HepG2 (cell line): ENCODE results near the gene AKT2. TPM values are rescaled to one million over a fixed set of nuclear protein-coding genes. Genes with fewer than 3 reads are reported as not detected.
A peak's percentile ranks its signal among the peaks of the same experiment; 100 is the strongest.

Experiments used
- ARNT2 ChIP-seq: sonication (generic); formaldehyde crosslinking; IDR thresholded peaks from 2 replicates; pipeline ENCODE4 v1.8.0; 2022; ENCODE audit warnings: mild to moderate bottlenecking, low read depth, missing genetic modification reagents, moderate library complexity
- FOXK2 ChIP-seq: fragments of 450-650 bp; IDR thresholded peaks from 2 replicates; pipeline ENCODE4 v1.6.1; 2016
- ISL2 ChIP-seq: sonication (generic); formaldehyde crosslinking; IDR thresholded peaks from 2 replicates; pipeline ENCODE4 v1.5.0; 2020; ENCODE audit warnings: missing genetic modification reagents
- NCOA5 ChIP-seq: sonication (generic); formaldehyde crosslinking; IDR thresholded peaks from 2 replicates; pipeline ENCODE4 v1.4.0; 2020; ENCODE audit warnings: missing genetic modification reagents
- SIN3A ChIP-seq: IDR thresholded peaks from 2 replicates; pipeline ENCODE4 v1.6.1; 2011; ENCODE audit warnings: low read depth, mild to moderate bottlenecking, control low read depth, low read length, borderline replicate concordance
- ZBTB38 ChIP-seq: sonication (generic); formaldehyde crosslinking; IDR thresholded peaks from 2 replicates; pipeline ENCODE4 v1.5.1; 2020; ENCODE audit warnings: mild to moderate bottlenecking, missing genetic modification reagents
- ZNF562 ChIP-seq: sonication (generic); formaldehyde crosslinking; IDR thresholded peaks from 2 replicates; pipeline ENCODE4 v1.8.0; 2022; ENCODE audit warnings: missing genetic modification reagents, borderline replicate concordance
- ZNF563 ChIP-seq: sonication (generic); formaldehyde crosslinking; IDR thresholded peaks from 2 replicates; pipeline ENCODE4 v1.8.0; 2022; ENCODE audit warnings: mild to moderate bottlenecking, moderate library complexity, missing genetic modification reagents
- ZNF652 ChIP-seq: IDR thresholded peaks from 2 replicates; pipeline ENCODE4 v1.6.1; 2016; ENCODE audit warnings: low read depth, borderline replicate concordance
- polyA plus RNA-seq, 8 experiments: library from polyadenylated mRNA; depleted of rRNA in 3 of 8; stranded (reverse) in 7 of 8; unstranded in 1 of 8; fragments of >200 nt; fragmentation: Illumina TruSeq in 4 of 8; extraction: Trizol in 4 of 8; gene quantifications; 2 replicates each; pipeline versions ENCODE4 v1.2.1 to v1.2.3, GENCODE V29; 2011 to 2016; ENCODE audit warnings: low read depth in 4 of 8, missing spikeins in 1 of 8, mixed read lengths in 1 of 8; ENCODE audit not compliant: insufficient read depth in 1 of 8
- total RNA-seq, 5 experiments: library from RNA; depleted of rRNA; stranded (reverse); fragments of >200 nt; fragmentation: Illumina TruSeq; extraction: Trizol; gene quantifications; 2 replicates each; pipeline ENCODE4 v1.2.3, GENCODE V29; 2016; ENCODE audit warnings: low read depth in 1 of 5
- TF ChIP-seq, protein P1 (sequence below): sonication (generic); formaldehyde crosslinking; IDR thresholded peaks from 2 replicates; pipeline ENCODE4 v1.4.0; 2020; ENCODE audit warnings: missing genetic modification reagents
- TF ChIP-seq, protein P2 (sequence below): sonication (generic); formaldehyde crosslinking; IDR thresholded peaks from 2 replicates; pipeline ENCODE4 v1.8.0; 2022; ENCODE audit warnings: mild to moderate bottlenecking, missing genetic modification reagents, borderline replicate concordance
- TF ChIP-seq, protein P3 (sequence below): sonication (generic); formaldehyde crosslinking; IDR thresholded peaks from 2 replicates; pipeline ENCODE4 v1.8.1; 2023; ENCODE audit warnings: mild to moderate bottlenecking, missing genetic modification reagents, borderline replicate concordance
- TF ChIP-seq, protein P4 (sequence below): sonication (generic); formaldehyde crosslinking; IDR thresholded peaks from 2 replicates; pipeline ENCODE4 v1.5.0; 2020; ENCODE audit warnings: mild to moderate bottlenecking, missing genetic modification reagents
- TF ChIP-seq, protein P5 (sequence below): sonication (generic); formaldehyde crosslinking; IDR thresholded peaks from 2 replicates; pipeline ENCODE4 v1.9.0; 2021; ENCODE audit warnings: missing genetic modification reagents, borderline replicate concordance

The AKT2 gene
- total and polyA plus RNA-seq, 2 of the 13 experiments (the other 11 are each of a cell fraction or from before 2014, with no cell fraction given) = 82.1 to 173 TPM

DNA sequence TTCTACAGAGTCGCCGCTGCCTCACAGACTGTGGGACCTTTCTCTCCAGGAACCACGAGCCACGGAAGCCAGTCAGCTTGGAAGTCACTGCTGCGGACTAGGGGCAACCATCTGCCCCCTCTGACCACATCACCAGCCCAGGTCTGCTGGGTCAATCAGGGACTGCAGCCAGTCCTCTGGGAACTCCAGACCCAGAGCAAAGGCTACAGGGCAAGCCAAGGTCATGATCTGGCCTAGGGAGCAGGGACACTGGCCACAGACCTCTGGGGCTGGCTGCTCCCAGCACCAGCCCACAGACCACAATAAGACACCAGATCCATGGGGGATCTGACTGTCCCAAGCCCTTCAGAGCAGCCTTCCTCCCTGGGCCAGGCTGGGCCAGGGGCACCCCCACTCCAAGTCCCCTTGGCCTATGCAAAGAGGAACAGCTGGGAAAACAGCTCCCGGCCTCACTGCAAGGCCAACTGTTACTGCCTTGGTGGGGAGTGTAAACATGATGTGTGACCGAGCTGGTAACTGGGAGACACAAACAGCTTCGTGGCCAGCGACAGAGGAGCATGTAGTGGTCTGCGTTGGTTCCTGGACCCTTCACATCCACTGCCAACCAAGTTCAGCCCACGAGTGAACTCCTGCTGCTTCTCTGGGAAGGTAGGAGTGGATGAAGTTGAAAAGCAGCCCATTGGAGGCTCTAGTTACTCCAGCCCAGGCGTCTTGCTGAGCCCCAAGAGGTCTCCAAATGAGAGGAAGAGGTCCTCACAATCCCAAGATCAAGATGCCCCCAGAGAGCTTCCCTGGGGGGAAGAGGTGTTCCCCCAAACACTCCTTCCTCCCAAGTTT lies 1.5 kb downstream of the AKT2 start (continued):
- TF ChIP-seq ZNF562 (no peak), NCOA5 (CRISPR knock-in tag) (no peak), ZNF652 (CRISPR knock-in tag) (no peak), ZBTB38 (CRISPR knock-in tag) (peak; percentile 54; the same call in 1 of the 2 replicates), FOXK2 (peak; percentile 82), SIN3A (0 out of 2 replicates have a peak, but pooled peaks have one; percentile 24), ARNT2 (no peak), ISL2 (CRISPR knock-in tag) (no peak), ZNF563 (CRISPR knock-in tag) (no peak)
- TF ChIP-seq, protein P1, sequence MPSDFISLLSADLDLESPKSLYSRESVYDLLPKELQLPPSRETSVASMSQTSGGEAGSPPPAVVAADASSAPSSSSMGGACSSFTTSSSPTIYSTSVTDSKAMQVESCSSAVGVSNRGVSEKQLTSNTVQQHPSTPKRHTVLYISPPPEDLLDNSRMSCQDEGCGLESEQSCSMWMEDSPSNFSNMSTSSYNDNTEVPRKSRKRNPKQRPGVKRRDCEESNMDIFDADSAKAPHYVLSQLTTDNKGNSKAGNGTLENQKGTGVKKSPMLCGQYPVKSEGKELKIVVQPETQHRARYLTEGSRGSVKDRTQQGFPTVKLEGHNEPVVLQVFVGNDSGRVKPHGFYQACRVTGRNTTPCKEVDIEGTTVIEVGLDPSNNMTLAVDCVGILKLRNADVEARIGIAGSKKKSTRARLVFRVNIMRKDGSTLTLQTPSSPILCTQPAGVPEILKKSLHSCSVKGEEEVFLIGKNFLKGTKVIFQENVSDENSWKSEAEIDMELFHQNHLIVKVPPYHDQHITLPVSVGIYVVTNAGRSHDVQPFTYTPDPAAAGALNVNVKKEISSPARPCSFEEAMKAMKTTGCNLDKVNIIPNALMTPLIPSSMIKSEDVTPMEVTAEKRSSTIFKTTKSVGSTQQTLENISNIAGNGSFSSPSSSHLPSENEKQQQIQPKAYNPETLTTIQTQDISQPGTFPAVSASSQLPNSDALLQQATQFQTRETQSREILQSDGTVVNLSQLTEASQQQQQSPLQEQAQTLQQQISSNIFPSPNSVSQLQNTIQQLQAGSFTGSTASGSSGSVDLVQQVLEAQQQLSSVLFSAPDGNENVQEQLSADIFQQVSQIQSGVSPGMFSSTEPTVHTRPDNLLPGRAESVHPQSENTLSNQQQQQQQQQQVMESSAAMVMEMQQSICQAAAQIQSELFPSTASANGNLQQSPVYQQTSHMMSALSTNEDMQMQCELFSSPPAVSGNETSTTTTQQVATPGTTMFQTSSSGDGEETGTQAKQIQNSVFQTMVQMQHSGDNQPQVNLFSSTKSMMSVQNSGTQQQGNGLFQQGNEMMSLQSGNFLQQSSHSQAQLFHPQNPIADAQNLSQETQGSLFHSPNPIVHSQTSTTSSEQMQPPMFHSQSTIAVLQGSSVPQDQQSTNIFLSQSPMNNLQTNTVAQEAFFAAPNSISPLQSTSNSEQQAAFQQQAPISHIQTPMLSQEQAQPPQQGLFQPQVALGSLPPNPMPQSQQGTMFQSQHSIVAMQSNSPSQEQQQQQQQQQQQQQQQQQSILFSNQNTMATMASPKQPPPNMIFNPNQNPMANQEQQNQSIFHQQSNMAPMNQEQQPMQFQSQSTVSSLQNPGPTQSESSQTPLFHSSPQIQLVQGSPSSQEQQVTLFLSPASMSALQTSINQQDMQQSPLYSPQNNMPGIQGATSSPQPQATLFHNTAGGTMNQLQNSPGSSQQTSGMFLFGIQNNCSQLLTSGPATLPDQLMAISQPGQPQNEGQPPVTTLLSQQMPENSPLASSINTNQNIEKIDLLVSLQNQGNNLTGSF (CRISPR knock-in tag) = no peak
- TF ChIP-seq, protein P2, sequence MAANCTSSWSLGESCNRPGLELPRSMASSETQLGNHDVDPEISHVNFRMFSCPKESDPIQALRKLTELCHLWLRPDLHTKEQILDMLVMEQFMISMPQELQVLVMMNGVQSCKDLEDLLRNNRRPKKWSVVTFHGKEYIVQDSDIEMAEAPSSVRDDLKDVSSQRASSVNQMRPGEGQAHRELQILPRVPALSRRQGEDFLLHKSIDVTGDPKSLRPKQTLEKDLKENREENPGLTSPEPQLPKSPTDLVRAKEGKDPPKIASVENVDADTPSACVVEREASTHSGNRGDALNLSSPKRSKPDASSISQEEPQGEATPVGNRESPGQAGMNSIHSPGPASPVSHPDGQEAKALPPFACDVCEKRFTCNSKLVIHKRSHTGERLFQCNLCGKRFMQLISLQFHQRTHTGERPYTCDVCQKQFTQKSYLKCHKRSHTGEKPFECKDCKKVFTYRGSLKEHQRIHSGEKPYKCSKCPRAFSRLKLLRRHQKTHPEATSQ = no peak
- TF ChIP-seq, protein P3, sequence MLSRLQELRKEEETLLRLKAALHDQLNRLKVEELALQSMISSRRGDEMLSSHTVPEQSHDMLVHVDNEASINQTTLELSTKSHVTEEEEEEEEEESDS (CRISPR knock-in tag) = no peak
- TF ChIP-seq, protein P4, sequence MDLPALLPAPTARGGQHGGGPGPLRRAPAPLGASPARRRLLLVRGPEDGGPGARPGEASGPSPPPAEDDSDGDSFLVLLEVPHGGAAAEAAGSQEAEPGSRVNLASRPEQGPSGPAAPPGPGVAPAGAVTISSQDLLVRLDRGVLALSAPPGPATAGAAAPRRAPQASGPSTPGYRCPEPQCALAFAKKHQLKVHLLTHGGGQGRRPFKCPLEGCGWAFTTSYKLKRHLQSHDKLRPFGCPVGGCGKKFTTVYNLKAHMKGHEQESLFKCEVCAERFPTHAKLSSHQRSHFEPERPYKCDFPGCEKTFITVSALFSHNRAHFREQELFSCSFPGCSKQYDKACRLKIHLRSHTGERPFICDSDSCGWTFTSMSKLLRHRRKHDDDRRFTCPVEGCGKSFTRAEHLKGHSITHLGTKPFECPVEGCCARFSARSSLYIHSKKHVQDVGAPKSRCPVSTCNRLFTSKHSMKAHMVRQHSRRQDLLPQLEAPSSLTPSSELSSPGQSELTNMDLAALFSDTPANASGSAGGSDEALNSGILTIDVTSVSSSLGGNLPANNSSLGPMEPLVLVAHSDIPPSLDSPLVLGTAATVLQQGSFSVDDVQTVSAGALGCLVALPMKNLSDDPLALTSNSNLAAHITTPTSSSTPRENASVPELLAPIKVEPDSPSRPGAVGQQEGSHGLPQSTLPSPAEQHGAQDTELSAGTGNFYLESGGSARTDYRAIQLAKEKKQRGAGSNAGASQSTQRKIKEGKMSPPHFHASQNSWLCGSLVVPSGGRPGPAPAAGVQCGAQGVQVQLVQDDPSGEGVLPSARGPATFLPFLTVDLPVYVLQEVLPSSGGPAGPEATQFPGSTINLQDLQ (CRISPR knock-in tag) = no peak
- TF ChIP-seq, protein P5, sequence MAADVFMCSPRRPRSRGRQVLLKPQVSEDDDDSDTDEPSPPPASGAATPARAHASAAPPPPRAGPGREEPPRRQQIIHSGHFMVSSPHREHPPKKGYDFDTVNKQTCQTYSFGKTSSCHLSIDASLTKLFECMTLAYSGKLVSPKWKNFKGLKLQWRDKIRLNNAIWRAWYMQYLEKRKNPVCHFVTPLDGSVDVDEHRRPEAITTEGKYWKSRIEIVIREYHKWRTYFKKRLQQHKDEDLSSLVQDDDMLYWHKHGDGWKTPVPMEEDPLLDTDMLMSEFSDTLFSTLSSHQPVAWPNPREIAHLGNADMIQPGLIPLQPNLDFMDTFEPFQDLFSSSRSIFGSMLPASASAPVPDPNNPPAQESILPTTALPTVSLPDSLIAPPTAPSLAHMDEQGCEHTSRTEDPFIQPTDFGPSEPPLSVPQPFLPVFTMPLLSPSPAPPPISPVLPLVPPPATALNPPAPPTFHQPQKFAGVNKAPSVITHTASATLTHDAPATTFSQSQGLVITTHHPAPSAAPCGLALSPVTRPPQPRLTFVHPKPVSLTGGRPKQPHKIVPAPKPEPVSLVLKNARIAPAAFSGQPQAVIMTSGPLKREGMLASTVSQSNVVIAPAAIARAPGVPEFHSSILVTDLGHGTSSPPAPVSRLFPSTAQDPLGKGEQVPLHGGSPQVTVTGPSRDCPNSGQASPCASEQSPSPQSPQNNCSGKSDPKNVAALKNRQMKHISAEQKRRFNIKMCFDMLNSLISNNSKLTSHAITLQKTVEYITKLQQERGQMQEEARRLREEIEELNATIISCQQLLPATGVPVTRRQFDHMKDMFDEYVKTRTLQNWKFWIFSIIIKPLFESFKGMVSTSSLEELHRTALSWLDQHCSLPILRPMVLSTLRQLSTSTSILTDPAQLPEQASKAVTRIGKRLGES (CRISPR knock-in tag) = no peak
